ENCODE results near the gene RELN. TPM values are rescaled to one million over a fixed set of nuclear protein-coding genes. Genes with fewer than 3 reads are reported as not detected.

Gene RELN
- polyA plus RNA-seq, 2 donors: 0.10 to 0.65 TPM

DNA sequence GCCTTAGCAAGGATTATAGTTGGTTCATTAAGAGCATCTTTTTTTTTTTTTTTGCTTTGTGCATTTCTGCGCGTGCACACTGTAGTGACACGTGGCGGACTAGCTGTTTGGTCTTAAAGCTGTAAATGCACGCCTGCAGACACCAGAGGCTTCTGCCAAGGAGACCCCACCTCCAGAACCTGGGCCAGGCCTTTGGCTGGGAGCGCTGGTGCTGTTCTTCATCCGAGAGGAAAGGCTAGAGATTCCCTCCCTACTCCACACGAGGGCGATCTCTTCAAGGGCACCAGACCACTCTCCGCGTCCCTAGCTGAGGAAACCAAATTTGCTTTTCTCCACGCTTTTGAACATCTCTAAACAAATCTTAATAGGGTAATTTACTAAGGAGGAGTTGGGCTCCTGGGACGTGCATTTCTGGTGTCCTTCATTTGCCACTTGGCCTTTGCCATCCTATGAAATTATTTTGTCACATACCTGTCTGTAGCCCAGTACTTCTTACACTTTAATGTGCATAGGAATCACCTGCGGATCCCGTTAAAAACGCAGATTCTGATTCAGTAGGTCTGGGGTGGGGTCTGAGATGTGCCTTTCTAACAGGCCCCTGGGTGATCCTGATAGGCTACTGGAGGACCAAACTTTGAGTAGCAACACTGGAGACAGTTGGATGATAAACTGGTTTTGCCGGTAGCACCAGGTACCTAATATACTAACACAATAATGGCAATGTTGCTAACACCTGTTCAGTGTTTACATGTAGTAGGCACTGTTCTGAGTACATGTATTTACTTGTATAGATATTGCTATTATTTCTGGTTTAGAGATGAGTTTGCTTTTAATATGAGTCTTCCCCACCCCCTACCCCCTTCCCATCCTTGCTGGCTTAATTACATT lies 542.1 kb downstream of the RELN start:
- Histone ChIP-seq H3K36me3 (ENCODE audit: control insufficient read depth in 2 of 2, insufficient read depth in 2 of 2, low read length in 1 of 2) (no peaks in the 10 kb centered on the region), H3K4me3 (ENCODE audit: low read depth in 1 of 2, low read length in 2 of 2) (no peak overlapping the region), H3K27ac (ENCODE audit: low read depth in 2 of 2, low read length in 1 of 2) (no peak overlapping the region), H3K9me3 (ENCODE audit: control insufficient read depth in 2 of 2, insufficient read depth in 1 of 2, low read depth in 1 of 2, low read length in 1 of 2) (peaks cover 0 to 2% of the 10 kb centered on the region in 2 donors), H3K4me1 (ENCODE audit: control insufficient read depth in 2 of 2, insufficient read depth in 2 of 2, low read length in 1 of 2) (peaks cover 7 to 10% of the 10 kb centered on the region in 2 donors), H3K27me3 (ENCODE audit: control insufficient read depth in 1 of 2, insufficient read depth in 2 of 2, low read length in 2 of 2) (peaks cover 0 to 15% of the 10 kb centered on the region in 2 donors)
- WGBS, 2 donors: 11 to 15% methylated on average over 17 of the region's 17 CpGs

DNA sequence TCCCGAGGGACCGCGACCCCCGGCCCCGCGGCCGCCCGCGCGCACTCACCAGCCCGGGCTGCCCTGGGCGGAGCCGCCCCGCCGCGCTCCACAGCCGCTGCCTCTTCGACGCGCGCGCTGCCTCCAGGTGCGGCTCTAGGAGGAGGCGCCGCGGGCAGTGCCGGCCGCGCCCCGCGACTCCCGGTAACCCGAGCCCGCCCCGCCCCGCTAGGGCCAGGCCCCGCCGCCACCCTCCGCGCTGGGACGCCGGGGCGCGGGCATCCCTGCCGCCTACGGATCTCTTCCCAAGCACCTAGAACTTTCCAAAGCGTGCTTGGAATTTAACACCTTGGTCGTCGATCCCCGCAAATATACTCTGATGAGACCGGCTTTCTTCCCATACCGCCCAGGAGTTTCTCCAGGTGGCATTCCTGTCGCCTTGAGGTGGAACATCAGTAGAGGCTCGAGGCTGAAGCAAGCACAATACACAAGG lies 543.4 kb downstream of the RELN start, which contains the start of gene SLC26A5:
TSS of gene SLC26A5 (minus strand) at position 159 of the 472 bp plus-strand sequence. CDS start 24,693 bp downstream, outside the sequence.
- Histone ChIP-seq H3K27me3 (ENCODE audit: control insufficient read depth in 1 of 2, insufficient read depth in 2 of 2, low read length in 2 of 2) (peaks cover 4 to 15% of the 10 kb centered on the region in 2 donors), H3K4me3 (ENCODE audit: low read depth in 1 of 2, low read length in 2 of 2) (peak within 1 kb of the TSS; percentile 11 to 34)

DNA sequence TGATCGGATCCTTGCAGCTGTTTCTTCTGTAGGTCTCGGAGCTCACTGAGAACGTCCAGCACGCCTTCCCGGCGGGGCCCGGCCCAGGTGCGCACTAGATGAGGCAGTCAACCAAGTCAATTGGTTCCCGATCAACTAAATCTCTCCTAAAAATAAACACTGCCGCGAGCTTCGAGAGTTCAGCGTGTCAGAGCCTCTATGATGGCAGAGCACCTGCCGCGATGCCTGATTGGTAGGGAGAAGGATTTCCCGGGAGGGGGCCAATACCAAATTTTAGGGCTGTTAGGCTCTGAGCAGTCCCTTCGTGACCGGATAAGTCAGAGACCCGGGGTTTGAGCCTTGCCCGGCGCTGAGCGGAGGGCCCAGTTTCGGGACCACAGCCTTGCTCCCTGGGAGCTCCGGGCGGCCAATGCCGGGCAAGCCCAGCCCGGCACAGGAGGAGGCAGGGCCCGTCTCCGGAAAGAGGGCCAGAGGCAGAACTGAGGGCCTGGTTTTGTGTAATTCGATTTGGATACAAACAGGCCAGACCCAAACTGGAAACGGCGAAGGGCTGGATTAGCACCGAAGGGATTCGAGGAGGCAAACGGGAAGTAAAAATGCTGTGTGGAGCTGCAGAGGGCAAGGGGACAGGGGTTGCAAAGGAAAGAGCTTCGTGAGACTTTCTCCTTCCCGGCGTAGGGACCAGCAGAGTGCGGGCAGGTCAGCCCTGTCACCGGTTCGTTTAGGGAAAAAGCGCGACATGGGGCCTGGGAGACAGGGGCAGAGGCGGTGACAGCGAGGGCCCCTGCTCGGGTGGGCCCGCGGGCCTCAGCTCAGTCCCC lies 544.0 kb downstream of the RELN start:
- WGBS, 2 donors: 9 to 10% methylated on average over 48 of the region's 48 CpGs
- peak overlapping the region; percentile 11 to 34 for H3K4me3 ChIP-seq (ENCODE audit: low read depth in 1 of 2, low read length in 2 of 2)
- H3K27me3 ChIP-seq (ENCODE audit: control insufficient read depth in 1 of 2, insufficient read depth in 2 of 2, low read length in 2 of 2): peaks cover 4 to 15% of the 10 kb centered on the region in 2 donors
- no peaks in the 10 kb centered on the region for H3K36me3 ChIP-seq (ENCODE audit: control insufficient read depth in 2 of 2, insufficient read depth in 2 of 2, low read length in 1 of 2)
- H3K27ac ChIP-seq (ENCODE audit: low read depth in 2 of 2, low read length in 1 of 2): no peak overlapping the region
- peaks cover 7 to 10% of the 10 kb centered on the region in 2 donors for H3K4me1 ChIP-seq (ENCODE audit: control insufficient read depth in 2 of 2, insufficient read depth in 2 of 2, low read length in 1 of 2)
- peaks cover 0 to 2% of the 10 kb centered on the region in 2 donors for H3K9me3 ChIP-seq (ENCODE audit: control insufficient read depth in 2 of 2, insufficient read depth in 1 of 2, low read depth in 1 of 2, low read length in 1 of 2)

More for the DNA sequence above, 543.4 kb downstream of the RELN start, which contains the start of gene SLC26A5:
- Histone ChIP-seq H3K9me3 (ENCODE audit: control insufficient read depth in 2 of 2, insufficient read depth in 1 of 2, low read depth in 1 of 2, low read length in 1 of 2) (peaks cover 0 to 2% of the 10 kb centered on the region in 2 donors), H3K27ac (ENCODE audit: low read depth in 2 of 2, low read length in 1 of 2) (no peak within 1 kb of the TSS), H3K4me1 (ENCODE audit: control insufficient read depth in 2 of 2, insufficient read depth in 2 of 2, low read length in 1 of 2) (peaks cover 7 to 10% of the 10 kb centered on the region in 2 donors), H3K36me3 (ENCODE audit: control insufficient read depth in 2 of 2, insufficient read depth in 2 of 2, low read length in 1 of 2) (no peaks in the 10 kb centered on the region)
- WGBS, 2 donors: 4% methylated on average over 43 to 54 of the region's 54 CpGs

- Histone ChIP-seq H3K4me3 (ENCODE audit: low read depth in 1 of 2, low read length in 2 of 2) (no peak overlapping the region), H3K27me3 (ENCODE audit: control insufficient read depth in 1 of 2, insufficient read depth in 2 of 2, low read length in 2 of 2) (peaks cover 4% of the 10 kb centered on the region in 2 donors), H3K27ac (ENCODE audit: low read depth in 2 of 2, low read length in 1 of 2) (no peak overlapping the region), H3K36me3 (ENCODE audit: control insufficient read depth in 2 of 2, insufficient read depth in 2 of 2, low read length in 1 of 2) (no peaks in the 10 kb centered on the region), H3K9me3 (ENCODE audit: control insufficient read depth in 2 of 2, insufficient read depth in 1 of 2, low read depth in 1 of 2, low read length in 1 of 2) (no peaks in the 10 kb centered on the region), H3K4me1 (ENCODE audit: control insufficient read depth in 2 of 2, insufficient read depth in 2 of 2, low read length in 1 of 2) (no peaks in the 10 kb centered on the region)
- 93 to 95% methylated on average over 8 of the region's 8 CpGs for WGBS, 2 donors
Observed at GRCh38 chr7:103439661-103440060, 549.8 kb downstream of the RELN start.

GRCh38 chr7:103437623-103438022 lies 551.8 kb downstream of the RELN start:
- Histone ChIP-seq H3K27me3 (ENCODE audit: control insufficient read depth in 1 of 2, insufficient read depth in 2 of 2, low read length in 2 of 2) (peaks cover 1 to 4% of the 10 kb centered on the region in 2 donors), H3K9me3 (ENCODE audit: control insufficient read depth in 2 of 2, insufficient read depth in 1 of 2, low read depth in 1 of 2, low read length in 1 of 2) (no peaks in the 10 kb centered on the region), H3K4me1 (ENCODE audit: control insufficient read depth in 2 of 2, insufficient read depth in 2 of 2, low read length in 1 of 2) (no peaks in the 10 kb centered on the region), H3K36me3 (ENCODE audit: control insufficient read depth in 2 of 2, insufficient read depth in 2 of 2, low read length in 1 of 2) (no peaks in the 10 kb centered on the region), H3K27ac (ENCODE audit: low read depth in 2 of 2, low read length in 1 of 2) (no peak overlapping the region), H3K4me3 (ENCODE audit: low read depth in 1 of 2, low read length in 2 of 2) (no peak overlapping the region)
- WGBS, 2 donors: 74 to 78% methylated on average over 1 of the region's 1 CpG

DNA sequence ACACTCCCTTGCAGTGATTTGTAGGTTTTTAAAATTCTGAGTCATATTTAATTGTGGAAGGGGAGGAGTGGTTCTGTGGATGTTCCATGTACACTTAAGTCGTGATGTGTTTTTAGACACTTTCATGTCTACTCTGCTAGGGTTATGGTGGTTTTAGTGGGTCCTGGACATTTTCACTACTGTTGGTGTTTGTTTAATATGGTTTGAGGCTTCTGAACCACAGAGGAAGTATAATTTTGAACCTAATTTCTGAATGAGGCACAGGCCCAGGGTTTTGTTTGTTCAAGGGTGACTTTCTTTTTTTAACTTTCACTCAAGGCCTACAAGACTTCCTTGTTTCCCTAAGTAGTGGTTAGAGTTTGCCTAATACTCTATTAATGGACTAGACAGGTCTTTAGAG lies 556.7 kb downstream of the RELN start:
- no peak overlapping the region for H3K27ac ChIP-seq (ENCODE audit: low read depth in 2 of 2, low read length in 1 of 2)
- H3K27me3 ChIP-seq (ENCODE audit: control insufficient read depth in 1 of 2, insufficient read depth in 2 of 2, low read length in 2 of 2): no peaks in the 10 kb centered on the region
- WGBS, 2 donors: 36 to 55% methylated on average over 1 of the region's 1 CpG
- no peak overlapping the region for H3K4me3 ChIP-seq (ENCODE audit: low read depth in 1 of 2, low read length in 2 of 2)
- H3K9me3 ChIP-seq (ENCODE audit: control insufficient read depth in 2 of 2, insufficient read depth in 1 of 2, low read depth in 1 of 2, low read length in 1 of 2): no peaks in the 10 kb centered on the region
- H3K36me3 ChIP-seq (ENCODE audit: control insufficient read depth in 2 of 2, insufficient read depth in 2 of 2, low read length in 1 of 2): no peaks in the 10 kb centered on the region
- H3K4me1 ChIP-seq (ENCODE audit: control insufficient read depth in 2 of 2, insufficient read depth in 2 of 2, low read length in 1 of 2): no peaks in the 10 kb centered on the region

DNA sequence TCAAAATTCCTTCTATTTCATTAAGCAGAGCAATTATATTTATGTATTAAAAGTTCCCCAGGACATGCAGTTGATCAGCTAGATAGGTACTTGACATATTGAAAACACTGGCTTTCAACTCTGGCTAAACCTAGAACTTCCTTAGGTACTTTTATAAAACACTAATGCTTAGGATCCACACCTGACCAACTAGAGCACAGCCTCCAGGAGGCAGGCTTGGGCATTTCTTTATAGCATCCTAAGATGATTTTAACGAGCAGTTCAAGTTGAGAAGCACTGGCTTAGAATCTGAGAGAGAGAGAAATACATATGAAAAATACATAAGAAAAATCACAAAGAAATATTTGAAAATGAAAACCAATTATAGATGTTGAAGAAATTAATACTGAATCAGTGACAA lies 564.3 kb downstream of the RELN start:
- H3K27me3 ChIP-seq (ENCODE audit: control insufficient read depth in 1 of 2, insufficient read depth in 2 of 2, low read length in 2 of 2): no peaks in the 10 kb centered on the region
- H3K4me3 ChIP-seq (ENCODE audit: low read depth in 1 of 2, low read length in 2 of 2): no peak overlapping the region
- H3K27ac ChIP-seq (ENCODE audit: low read depth in 2 of 2, low read length in 1 of 2): no peak overlapping the region
- H3K4me1 ChIP-seq (ENCODE audit: control insufficient read depth in 2 of 2, insufficient read depth in 2 of 2, low read length in 1 of 2): no peaks in the 10 kb centered on the region
- H3K9me3 ChIP-seq (ENCODE audit: control insufficient read depth in 2 of 2, insufficient read depth in 1 of 2, low read depth in 1 of 2, low read length in 1 of 2): no peaks in the 10 kb centered on the region
- no peaks in the 10 kb centered on the region for H3K36me3 ChIP-seq (ENCODE audit: control insufficient read depth in 2 of 2, insufficient read depth in 2 of 2, low read length in 1 of 2)
- WGBS, 2 donors: 43 to 61% methylated on average over 1 of the region's 1 CpG

DNA sequence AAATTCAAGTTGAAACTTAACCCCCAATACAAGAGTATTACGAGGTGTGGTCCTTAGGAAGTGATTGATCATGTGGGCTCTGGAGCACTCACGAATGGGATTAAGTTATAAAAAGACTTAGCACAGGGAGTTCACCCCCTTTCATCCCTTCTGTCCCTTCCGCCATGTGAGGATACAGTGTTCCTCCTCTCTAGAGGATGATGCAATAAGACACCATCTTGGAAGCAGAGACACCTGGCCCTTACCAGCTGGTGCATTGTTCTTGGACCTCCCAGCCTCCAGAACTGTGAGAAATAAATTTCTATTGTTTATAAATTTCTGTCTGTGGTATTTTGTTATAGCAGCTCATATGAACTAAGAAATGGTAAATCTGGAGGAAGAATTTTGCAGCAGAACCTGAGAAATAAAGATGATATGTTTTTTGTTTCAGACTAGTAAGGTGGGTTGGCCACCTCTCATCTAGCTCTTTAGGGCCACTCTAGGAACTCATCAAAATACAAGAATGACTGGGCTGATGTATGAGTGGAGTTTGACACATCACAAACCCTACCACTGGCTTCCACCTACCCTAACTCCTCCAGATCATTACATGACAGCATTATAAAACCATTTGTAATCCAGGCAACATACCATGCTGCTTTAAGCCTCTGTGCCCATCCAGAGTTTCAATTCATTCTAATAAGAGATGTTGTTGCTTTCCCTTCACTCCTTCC lies 565.8 kb downstream of the RELN start:
- Histone ChIP-seq H3K4me1 (ENCODE audit: control insufficient read depth in 2 of 2, insufficient read depth in 2 of 2, low read length in 1 of 2) (no peaks in the 10 kb centered on the region), H3K4me3 (ENCODE audit: low read depth in 1 of 2, low read length in 2 of 2) (no peak overlapping the region), H3K36me3 (ENCODE audit: control insufficient read depth in 2 of 2, insufficient read depth in 2 of 2, low read length in 1 of 2) (no peaks in the 10 kb centered on the region), H3K9me3 (ENCODE audit: control insufficient read depth in 2 of 2, insufficient read depth in 1 of 2, low read depth in 1 of 2, low read length in 1 of 2) (no peaks in the 10 kb centered on the region), H3K27ac (ENCODE audit: low read depth in 2 of 2, low read length in 1 of 2) (no peak overlapping the region), H3K27me3 (ENCODE audit: control insufficient read depth in 1 of 2, insufficient read depth in 2 of 2, low read length in 2 of 2) (no peaks in the 10 kb centered on the region)
- WGBS, 2 donors: 68 to 73% methylated on average over 3 of the region's 3 CpGs
